SK-N-SH (cell line): ENCODE results near the gene SEC16A. TPM values are rescaled to one million over a fixed set of nuclear protein-coding genes. Genes with fewer than 3 reads are reported as not detected.

Experiments
- CTCF ChIA-PET: fragments of 300-600, 350-600 bp; formaldehyde crosslinking; extraction: SDS; loops from one replicate; lab custom pipeline; 2021; lab: Yijun Ruan, JAX
- POLR2A ChIA-PET: fragments of 350-600 bp; sonication (Branson Sonifier 250); formaldehyde crosslinking; extraction: SDS; loops from one replicate; lab custom pipeline; 2020; ENCODE audit warnings: antibody characterized with exemption, inconsistent platforms; lab: Yijun Ruan, JAX
- DNase-seq: peaks from one replicate; pipeline ENCODE4 v3.0.0; 2012
- H2AFZ ChIP-seq: fragments of 200-600 bp; sonication (generic); 2 replicates; pipeline ENCODE4 v1.8.1; 2016; ENCODE audit warnings: antibody characterized with exemption, mild to moderate bottlenecking, low read depth
- H3F3A ChIP-seq: fragments of 200-600 bp; sonication (generic); replicated peaks from 2 replicates; pipeline ENCODE3; 2016; ENCODE audit warnings: antibody characterized with exemption, mild to moderate bottlenecking; ENCODE audit not compliant: insufficient read depth
- H3K27ac ChIP-seq, 2 experiments: fragments of 200-500 bp in 1 of 2; fragments of 200-600 bp in 1 of 2; sonication (Bioruptor generic) in 1 of 2; sonication (generic), shearing (Covaris generic) in 1 of 2; 2 replicates each; pipeline versions ENCODE4 v1.5.1 to v1.6.1; 2014 to 2016; ENCODE audit warnings: low read depth in 2 of 2, inconsistent platforms in 1 of 2, low read length in 1 of 2, mild to moderate bottlenecking in 1 of 2, mixed read lengths in 1 of 2
- H3K27me3 ChIP-seq: fragments of 200-600 bp; sonication (generic), shearing (Covaris generic); 2 replicates; pipeline ENCODE4 v1.6.1; 2016; ENCODE audit warnings: mixed run types; ENCODE audit not compliant: insufficient read depth
- H3K36me3 ChIP-seq, 2 experiments: fragments of 200-500 bp in 1 of 2; fragments of 200-600 bp in 1 of 2; sonication (Bioruptor generic) in 1 of 2; sonication (generic) in 1 of 2; replicated peaks in 1 of 2; 2 replicates each; pipeline versions ENCODE3 to v1.5.1; 2014 to 2016; ENCODE audit warnings: low read length in 1 of 2, mild to moderate bottlenecking in 1 of 2; ENCODE audit not compliant: insufficient read depth in 2 of 2, control insufficient read depth in 1 of 2
- H3K4me1 ChIP-seq, 2 experiments: fragments of 200-500 bp in 1 of 2; fragments of 200-600 bp in 1 of 2; sonication (Bioruptor generic) in 1 of 2; sonication (generic), shearing (Covaris generic) in 1 of 2; 2 replicates each; pipeline versions ENCODE4 v1.5.1 to v1.6.1; 2014 to 2016; ENCODE audit warnings: low read depth in 1 of 2, low read length in 1 of 2, mixed run types in 1 of 2; ENCODE audit not compliant: insufficient read depth in 2 of 2, control insufficient read depth in 1 of 2
- H3K4me2 ChIP-seq: fragments of 200-600 bp; sonication (generic), shearing (Covaris generic); 2 replicates; pipeline ENCODE4 v1.6.1; 2017; ENCODE audit warnings: mixed run types
- H3K4me3 ChIP-seq, 2 experiments: fragments of 200-500 bp in 1 of 2; fragments of 200-600 bp in 1 of 2; sonication (Bioruptor generic) in 1 of 2; sonication (generic), shearing (Covaris generic) in 1 of 2; 2 replicates each; pipeline versions ENCODE4 v1.5.1 to v1.8.1; 2014 to 2016; ENCODE audit warnings: low read depth in 2 of 2, inconsistent platforms in 1 of 2, low read length in 1 of 2, mild to moderate bottlenecking in 1 of 2, mixed read lengths in 1 of 2, moderate library complexity in 1 of 2
- H3K79me2 ChIP-seq: fragments of 200-600 bp; sonication (generic); 2 replicates; pipeline ENCODE4 v1.8.1; 2017; ENCODE audit warnings: mild to moderate bottlenecking; ENCODE audit not compliant: insufficient read depth
- H3K9ac ChIP-seq: fragments of 200-600 bp; sonication (generic); 2 replicates; pipeline ENCODE4 v1.6.1; 2017; ENCODE audit warnings: mixed run types
- H3K9me2 ChIP-seq: fragments of 200-600 bp; sonication (generic); 2 replicates; pipeline ENCODE4 v1.6.1; 2017; ENCODE audit warnings: mixed run types
- H3K9me3 ChIP-seq: fragments of 200-600 bp; sonication (generic); 2 replicates; pipeline ENCODE4 v1.6.1; 2017; ENCODE audit warnings: mixed run types, mild to moderate bottlenecking, moderate library complexity
- H4K20me1 ChIP-seq: fragments of 200-600 bp; sonication (generic); 2 replicates; pipeline ENCODE4 v1.6.1; 2017; ENCODE audit warnings: mild to moderate bottlenecking, mixed run types; ENCODE audit not compliant: insufficient read depth
- CHD2 ChIP-seq: fragments of 150-350 bp; IDR thresholded peaks from 2 replicates; pipeline ENCODE4 v1.6.1; 2018; ENCODE audit warnings: low read length; ENCODE audit not compliant: partially characterized antibody
- ELF1 ChIP-seq: IDR thresholded peaks from 2 replicates; pipeline ENCODE4 v1.4.0; 2012
- FOSL2 ChIP-seq: IDR thresholded peaks from 2 replicates; pipeline ENCODE4 v1.4.0; 2012; ENCODE audit warnings: low read depth, mild to moderate bottlenecking, moderate library complexity, borderline replicate concordance
- GABPA ChIP-seq: IDR thresholded peaks from 2 replicates; pipeline ENCODE4 v1.4.0; 2012; ENCODE audit warnings: low read depth, mild to moderate bottlenecking
- MAX ChIP-seq: IDR thresholded peaks from 2 replicates; pipeline ENCODE4 v1.4.0; 2012; ENCODE audit warnings: low read depth
- MEF2A ChIP-seq: IDR thresholded peaks from 2 replicates; pipeline ENCODE4 v1.4.0; 2012; ENCODE audit warnings: low read depth, borderline replicate concordance
- NRF1 ChIP-seq: IDR thresholded peaks from 2 replicates; pipeline ENCODE4 v1.6.1; 2012; ENCODE audit warnings: low read depth, mild to moderate bottlenecking, low read length
- PBX3 ChIP-seq: IDR thresholded peaks from 2 replicates; pipeline ENCODE4; 2012
- RAD21 ChIP-seq: IDR thresholded peaks from 2 replicates; pipeline ENCODE4 v1.6.1; 2012; ENCODE audit warnings: mild to moderate bottlenecking, low read length
- SMC3 ChIP-seq: IDR thresholded peaks from 2 replicates; pipeline ENCODE4 v1.6.1; 2012; ENCODE audit warnings: low read depth, low read length, improper control_type of control experiment
- TAF1 ChIP-seq: IDR thresholded peaks from 2 replicates; pipeline ENCODE4 v1.6.1; 2012; ENCODE audit warnings: low read depth, mild to moderate bottlenecking, low read length, moderate library complexity, borderline replicate concordance
- TCF12 ChIP-seq: IDR thresholded peaks from 2 replicates; pipeline ENCODE4 v1.4.0; 2012
- USF2 ChIP-seq: fragments of 150-350 bp; IDR thresholded peaks from 2 replicates; pipeline ENCODE4 v1.6.1; 2017; ENCODE audit warnings: antibody characterized with exemption, low read length, low read depth, borderline replicate concordance
- ZBTB33 ChIP-seq: IDR thresholded peaks from 2 replicates; pipeline ENCODE4 v1.4.0; 2012; ENCODE audit warnings: low read depth, borderline replicate concordance
- whole genome bisulfite sequencing: methylation state at CpG from one replicate; pipeline ENCODE4 v1.1.6; 2017; ENCODE audit warnings: low lambda C conversion rate; 5-methylcytosine and 5-hydroxymethylcytosine counted together
- polyA plus RNA-seq, 3 experiments: library from polyadenylated mRNA; depleted of rRNA; stranded (reverse); fragments of >200 nt; gene quantifications; 2 replicates each; pipeline ENCODE4 v1.2.3, GENCODE V29; 2012

Gene SEC16A
- polyA plus RNA-seq, 1 of the 3 experiments (the other 2 are of a cell fraction): 25.9 TPM

- CTCF ChIA-PET: interaction anchor here (0.6 to 2.3 kb wide), 3 partner anchors 10 to 130 kb away, joined by 3 to 8 read pairs (median 4); no protein-coding TSS in a partner anchor
- no peak overlapping the region for H3K4me3 ChIP-seq
- H3K27ac ChIP-seq: no peak overlapping the region
- H3K36me3 ChIP-seq: peaks cover 3 to 55% of the 10 kb centered on the region in 2 experiments
- no peaks in the 10 kb centered on the region for H3K79me2 ChIP-seq
- WGBS: 92% methylated on average over 13 of the region's 23 CpGs
- POLR2A ChIA-PET: no interaction called here
- no peaks in the 10 kb centered on the region for H3F3A ChIP-seq
- no peaks in the 10 kb centered on the region for H3K9me3 ChIP-seq
- H4K20me1 ChIP-seq: no peaks in the 10 kb centered on the region
- no peak overlapping the region for H3K4me2 ChIP-seq
- no peaks in the 10 kb centered on the region for H3K27me3 ChIP-seq
- no peak for TF ChIP-seq CHD2
- no peak for TF ChIP-seq TAF1
- no peak for TF ChIP-seq PBX3
- TF ChIP-seq FOSL2: no peak
- TF ChIP-seq ELF1: no peak
- no peak for TF ChIP-seq MEF2A
- no peak for TF ChIP-seq GABPA
- TF ChIP-seq SMC3: no peak
- no peak for TF ChIP-seq ZBTB33
- no peak for TF ChIP-seq RAD21
- TF ChIP-seq NRF1: no peak
- no peak for TF ChIP-seq MAX
- TF ChIP-seq TCF12: no peak
- TF ChIP-seq USF2: no peak
- TF ChIP-seq, all 33 proteins: peak for 0
- no peak overlapping the region for H3K9ac ChIP-seq
- no peaks in the 10 kb centered on the region for H3K9me2 ChIP-seq
- DNase-seq: no peak
- no peaks in the 10 kb centered on the region for H3K4me1 ChIP-seq
- H2AFZ ChIP-seq: no peak overlapping the region
These were observed 18.8 kb upstream of the SEC16A start for GRCh38 chr9:136501686-136502085.
